ENCODE results near the gene MRPL51. TPM values are rescaled to one million over a fixed set of nuclear protein-coding genes. Genes with fewer than 3 reads are reported as not detected.

MRPL51 gene
- total and polyA plus RNA-seq, 2 experiments from 2014 or later: 57.4 to 231 TPM

DNA sequence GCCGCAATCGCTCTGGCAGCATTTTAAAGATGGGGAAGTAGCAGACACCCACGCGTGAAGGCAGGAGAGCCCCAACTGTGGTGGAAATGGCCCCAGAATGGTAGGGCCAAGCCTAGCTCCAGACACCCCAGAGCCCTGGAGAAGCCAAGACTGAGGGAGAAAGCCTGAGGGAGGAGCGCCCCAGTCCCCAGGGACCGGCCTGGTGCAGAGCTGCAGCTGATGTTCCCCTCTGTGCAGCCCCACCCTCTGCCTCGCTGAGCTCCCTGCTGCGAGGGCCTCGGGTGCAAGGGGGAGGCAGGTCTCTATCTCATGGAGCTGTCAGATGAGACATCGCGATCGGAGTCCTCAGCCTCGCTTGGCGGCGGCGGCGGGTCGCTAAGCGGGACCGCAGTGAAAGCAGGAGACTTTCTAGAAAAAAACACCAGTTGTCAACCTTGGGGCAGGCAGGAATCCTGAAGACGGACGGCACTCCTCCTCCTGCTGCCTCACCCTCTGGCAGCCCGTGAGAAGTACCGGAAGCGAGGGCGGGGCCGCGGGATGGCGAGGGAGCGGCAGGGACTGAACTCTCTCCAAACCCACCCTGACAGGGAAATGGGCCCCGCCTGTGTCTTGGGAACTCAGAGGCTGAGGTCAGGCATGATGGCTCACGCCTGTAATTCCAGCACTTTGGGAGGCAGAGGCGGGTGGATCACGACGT lies 47.3 kb upstream of the MRPL51 start:
- Histone ChIP-seq H3K27me3 (no peaks in the 10 kb centered on the region), H3K4me2 (peak overlapping the region; percentile 68), H2AFZ (no peak overlapping the region), H3K4me1 (ENCODE audit: insufficient read depth) (peaks cover 37% of the 10 kb centered on the region), H3K79me2 (peaks cover 18% of the 10 kb centered on the region), H3K36me3 (replicated peaks; ENCODE audit: insufficient read depth, low read depth) (no peaks in the 10 kb centered on the region), H3K4me3 (no peak overlapping the region), H3K9me3 (ENCODE audit: low read depth) (no peaks in the 10 kb centered on the region), H4K20me1 (ENCODE audit: insufficient read depth, poor library complexity, severe bottlenecking) (peaks cover 31% of the 10 kb centered on the region), H3K27ac (peak overlapping the region; percentile 95), H3K9me2 (replicated peaks; ENCODE audit: insufficient read depth) (no peaks in the 10 kb centered on the region)
- TF ChIP-seq CTCF (IDR thresholded peaks at IDR 0.05; ENCODE audit: poor library complexity): no peak
- no peak for TF ChIP-seq EZH2phosphoT487 (IDR thresholded peaks at IDR 0.05; ENCODE audit: low read depth, severe bottlenecking, unreplicated experiment)
- TF ChIP-seq EZH2 (IDR thresholded peaks at IDR 0.05; ENCODE audit: borderline replicate concordance): no peak
- WGBS (ENCODE audit: low lambda C conversion rate, missing lambda C conversion rate): 27% methylated on average over 35 of the region's 35 CpGs
- DNase-seq (ENCODE audit: low spot score): peak; percentile 93

- no peak overlapping the region for H3K4me3 ChIP-seq
- H3K9me2 ChIP-seq (replicated peaks; ENCODE audit: insufficient read depth): no peaks in the 10 kb centered on the region
- DNase-seq (ENCODE audit: low spot score): no peak
- peaks cover 25% of the 10 kb centered on the region for H3K79me2 ChIP-seq
- H3K4me2 ChIP-seq: peak overlapping the region; percentile 68
- TF ChIP-seq CTCF (IDR thresholded peaks at IDR 0.05; ENCODE audit: poor library complexity): no peak
- TF ChIP-seq EZH2 (IDR thresholded peaks at IDR 0.05; ENCODE audit: borderline replicate concordance): no peak
- no peak for TF ChIP-seq EZH2phosphoT487 (IDR thresholded peaks at IDR 0.05; ENCODE audit: low read depth, severe bottlenecking, unreplicated experiment)
- H3K4me1 ChIP-seq (ENCODE audit: insufficient read depth): peaks cover 37% of the 10 kb centered on the region
- H3K27ac ChIP-seq: peak overlapping the region; percentile 95
- H4K20me1 ChIP-seq (ENCODE audit: insufficient read depth, poor library complexity, severe bottlenecking): peaks cover 37% of the 10 kb centered on the region
- 78% methylated on average over 14 of the region's 14 CpGs for WGBS (ENCODE audit: low lambda C conversion rate, missing lambda C conversion rate)
- no peaks in the 10 kb centered on the region for H3K27me3 ChIP-seq
- H2AFZ ChIP-seq: no peak overlapping the region
- H3K9me3 ChIP-seq (ENCODE audit: low read depth): no peaks in the 10 kb centered on the region
- no peaks in the 10 kb centered on the region for H3K36me3 ChIP-seq (replicated peaks; ENCODE audit: insufficient read depth, low read depth)
Observed at GRCh38 chr12:6539707-6540134, 46.7 kb upstream of the MRPL51 start.

GRCh38 chr12:6539314-6539682 lies 46.2 kb upstream of the MRPL51 start:
- peaks cover 37% of the 10 kb centered on the region for H3K4me1 ChIP-seq (ENCODE audit: insufficient read depth)
- no peaks in the 10 kb centered on the region for H3K36me3 ChIP-seq (replicated peaks; ENCODE audit: insufficient read depth, low read depth)
- no peaks in the 10 kb centered on the region for H3K9me2 ChIP-seq (replicated peaks; ENCODE audit: insufficient read depth)
- H3K4me3 ChIP-seq: no peak overlapping the region
- H2AFZ ChIP-seq: no peak overlapping the region
- 90% methylated on average over 5 of the region's 5 CpGs for WGBS (ENCODE audit: low lambda C conversion rate, missing lambda C conversion rate)
- H3K4me2 ChIP-seq: no peak overlapping the region
- DNase-seq (ENCODE audit: low spot score): no peak
- H3K9me3 ChIP-seq (ENCODE audit: low read depth): no peaks in the 10 kb centered on the region
- no peak for TF ChIP-seq EZH2 (IDR thresholded peaks at IDR 0.05; ENCODE audit: borderline replicate concordance)
- no peak for TF ChIP-seq EZH2phosphoT487 (IDR thresholded peaks at IDR 0.05; ENCODE audit: low read depth, severe bottlenecking, unreplicated experiment)
- no peak for TF ChIP-seq CTCF (IDR thresholded peaks at IDR 0.05; ENCODE audit: poor library complexity)
- H3K79me2 ChIP-seq: peaks cover 28% of the 10 kb centered on the region
- no peaks in the 10 kb centered on the region for H3K27me3 ChIP-seq
- no peak overlapping the region for H3K27ac ChIP-seq
- peaks cover 40% of the 10 kb centered on the region for H4K20me1 ChIP-seq (ENCODE audit: insufficient read depth, poor library complexity, severe bottlenecking)
